ENCODE results near the gene TGFBR3.

DNA sequence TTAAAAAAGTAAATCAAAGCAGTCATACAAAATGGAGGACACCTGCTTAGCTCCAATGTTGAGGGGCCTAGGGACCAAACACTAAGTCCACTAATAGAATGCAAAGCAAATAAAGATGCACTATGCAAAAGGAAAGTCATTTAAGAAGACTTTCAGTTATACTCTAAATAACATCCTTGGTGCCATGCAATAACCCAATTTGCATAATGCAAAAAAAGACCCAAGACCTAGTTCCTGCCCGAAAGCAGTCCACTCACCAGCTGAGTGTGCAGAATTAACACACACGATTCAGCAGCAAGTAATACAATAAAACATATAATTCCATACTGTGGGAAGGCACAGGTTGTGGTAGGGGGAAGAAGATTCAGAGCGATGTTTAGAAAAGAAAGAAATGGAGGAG lies 101.8 kb downstream of the TGFBR3 start:
- TF ChIP-seq POLR2A (IDR thresholded peaks at IDR 0.05; ENCODE audit: control extremely low read depth in 1 of 2, low read depth in 2 of 2, low read length in 2 of 2) (no peak), EZH2 (IDR thresholded peaks at IDR 0.05; ENCODE audit: low read depth, low read length, severe bottlenecking) (no peak), FOSL1 (IDR thresholded peaks at IDR 0.05; ENCODE audit: insufficient read depth, low read depth, low read length) (no peak), EP300 (IDR thresholded peaks at IDR 0.05; ENCODE audit: borderline replicate concordance in 1 of 2, low read depth in 2 of 2, low read length in 2 of 2) (no peak), BRCA1 (IDR thresholded peaks at IDR 0.05; ENCODE audit: low read depth, low read length) (no peak), MAFK (IDR thresholded peaks at IDR 0.05; ENCODE audit: low read depth, low read length) (no peak)
- TF ChIP-seq, protein P1, sequence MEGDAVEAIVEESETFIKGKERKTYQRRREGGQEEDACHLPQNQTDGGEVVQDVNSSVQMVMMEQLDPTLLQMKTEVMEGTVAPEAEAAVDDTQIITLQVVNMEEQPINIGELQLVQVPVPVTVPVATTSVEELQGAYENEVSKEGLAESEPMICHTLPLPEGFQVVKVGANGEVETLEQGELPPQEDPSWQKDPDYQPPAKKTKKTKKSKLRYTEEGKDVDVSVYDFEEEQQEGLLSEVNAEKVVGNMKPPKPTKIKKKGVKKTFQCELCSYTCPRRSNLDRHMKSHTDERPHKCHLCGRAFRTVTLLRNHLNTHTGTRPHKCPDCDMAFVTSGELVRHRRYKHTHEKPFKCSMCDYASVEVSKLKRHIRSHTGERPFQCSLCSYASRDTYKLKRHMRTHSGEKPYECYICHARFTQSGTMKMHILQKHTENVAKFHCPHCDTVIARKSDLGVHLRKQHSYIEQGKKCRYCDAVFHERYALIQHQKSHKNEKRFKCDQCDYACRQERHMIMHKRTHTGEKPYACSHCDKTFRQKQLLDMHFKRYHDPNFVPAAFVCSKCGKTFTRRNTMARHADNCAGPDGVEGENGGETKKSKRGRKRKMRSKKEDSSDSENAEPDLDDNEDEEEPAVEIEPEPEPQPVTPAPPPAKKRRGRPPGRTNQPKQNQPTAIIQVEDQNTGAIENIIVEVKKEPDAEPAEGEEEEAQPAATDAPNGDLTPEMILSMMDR (IDR thresholded peaks at IDR 0.05; ENCODE audit: control extremely low read depth in 1 of 3, insufficient read depth in 1 of 3, low read depth in 1 of 3, low read length in 3 of 3): no peak

Measured in H1 (cell line).